Fibroblast of lung (primary cell): ENCODE data around the gene DNAJC17.

Experiments
- EZH2 ChIP-seq: IDR thresholded peaks from 2 replicates; pipeline ENCODE4 v1.5.1; 2012; ENCODE audit warnings: low read length, control low read depth, mild to moderate bottlenecking; ENCODE audit errors: missing control alignments
- TF ChIP-seq, protein P1 (sequence below), 2 donors: IDR thresholded peaks in 1 of 2; conservative IDR thresholded peaks in 1 of 2; 1 replicate in 1 of 2; 2 replicates in 1 of 2; pipeline ENCODE4 v1.5.1; 2011 to 2012; ENCODE audit warnings: low read length in 2 of 2, control low read depth in 1 of 2, inconsistent platforms in 1 of 2, low read depth in 1 of 2, mild to moderate bottlenecking in 1 of 2

DNA sequence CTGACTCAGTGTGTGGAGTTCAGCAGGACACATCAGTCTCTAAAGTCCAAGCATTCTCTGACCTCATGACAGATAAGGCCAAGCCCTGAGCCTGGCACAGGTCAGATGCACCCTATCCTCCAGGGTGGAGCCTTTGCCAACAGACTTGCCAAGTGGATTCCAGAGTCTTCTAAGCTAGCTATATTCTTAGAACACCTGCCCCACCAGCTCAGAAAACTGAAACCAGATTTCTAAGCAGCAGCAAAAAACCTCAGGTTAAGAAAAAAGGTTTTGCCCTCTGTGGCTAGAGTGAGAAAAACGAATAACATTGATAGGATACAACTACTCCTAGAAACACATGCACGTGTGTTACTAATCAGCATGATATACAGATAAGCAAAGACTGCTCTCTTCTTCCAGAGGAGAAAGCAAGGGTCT is 63.8 kb downstream of the DNAJC17 start:
- TF ChIP-seq, protein P1, sequence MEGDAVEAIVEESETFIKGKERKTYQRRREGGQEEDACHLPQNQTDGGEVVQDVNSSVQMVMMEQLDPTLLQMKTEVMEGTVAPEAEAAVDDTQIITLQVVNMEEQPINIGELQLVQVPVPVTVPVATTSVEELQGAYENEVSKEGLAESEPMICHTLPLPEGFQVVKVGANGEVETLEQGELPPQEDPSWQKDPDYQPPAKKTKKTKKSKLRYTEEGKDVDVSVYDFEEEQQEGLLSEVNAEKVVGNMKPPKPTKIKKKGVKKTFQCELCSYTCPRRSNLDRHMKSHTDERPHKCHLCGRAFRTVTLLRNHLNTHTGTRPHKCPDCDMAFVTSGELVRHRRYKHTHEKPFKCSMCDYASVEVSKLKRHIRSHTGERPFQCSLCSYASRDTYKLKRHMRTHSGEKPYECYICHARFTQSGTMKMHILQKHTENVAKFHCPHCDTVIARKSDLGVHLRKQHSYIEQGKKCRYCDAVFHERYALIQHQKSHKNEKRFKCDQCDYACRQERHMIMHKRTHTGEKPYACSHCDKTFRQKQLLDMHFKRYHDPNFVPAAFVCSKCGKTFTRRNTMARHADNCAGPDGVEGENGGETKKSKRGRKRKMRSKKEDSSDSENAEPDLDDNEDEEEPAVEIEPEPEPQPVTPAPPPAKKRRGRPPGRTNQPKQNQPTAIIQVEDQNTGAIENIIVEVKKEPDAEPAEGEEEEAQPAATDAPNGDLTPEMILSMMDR (conservative IDR thresholded peaks at IDR 0.05 in 1 of 2, IDR thresholded peaks at IDR 0.05 in 1 of 2; ENCODE audit: low read depth in 1 of 2, low read length in 2 of 2) = no peak
- TF ChIP-seq EZH2 = no peak
